Tibial nerve (tissue), 4 donors: ENCODE measurements around the gene GULP1. TPM values are rescaled to one million over a fixed set of nuclear protein-coding genes. Genes with fewer than 3 reads are reported as not detected.
"Not testable (repeated sequence)": the region's sequence is repeated elsewhere in the genome, so short reads cannot be mapped to it uniquely, and the experiment has no call there.

Experiments
- DNase-seq, 2 donors: peaks; one replicate each; pipeline ENCODE4 v3.0.0-alpha.2; 2019; ENCODE audit warnings: low spot score in 2 of 2
- H3K27ac ChIP-seq, 4 donors: fragments of 200-600 bp; sonication (generic) in 3 of 4; one replicate each; pipeline ENCODE4 v1.5.1; 2017 to 2019; ENCODE audit warnings: mild to moderate bottlenecking in 1 of 4
- H3K27me3 ChIP-seq, 2 donors: fragments of 200-600 bp; sonication (generic) in 1 of 2; one replicate each; pipeline versions ENCODE4 v1.5.1 to v1.6.0; 2017 to 2019
- H3K36me3 ChIP-seq, 3 donors: fragments of 200-600 bp; sonication (generic); one replicate each; pipeline ENCODE4 v1.5.1; 2018 to 2019
- H3K4me1 ChIP-seq, 4 donors: fragments of 200-600 bp; sonication (generic) in 3 of 4; one replicate each; pipeline ENCODE4 v1.5.1; 2017 to 2019
- H3K4me3 ChIP-seq, 4 donors: fragments of 200-600 bp; sonication (generic) in 3 of 4; one replicate each; pipeline ENCODE4 v1.5.1; 2017 to 2019; ENCODE audit warnings: mild to moderate bottlenecking in 1 of 4, moderate library complexity in 1 of 4
- H3K9me3 ChIP-seq, 4 donors: fragments of 200-600 bp; sonication (generic) in 3 of 4; one replicate each; pipeline ENCODE4 v1.5.1; 2017 to 2019
- EP300 ChIP-seq, 2 donors: sonication (generic); formaldehyde crosslinking; IDR thresholded peaks; one replicate each; pipeline ENCODE4 v1.6.1; 2017; ENCODE audit warnings: antibody characterized with exemption in 2 of 2, mild to moderate bottlenecking in 1 of 2
- POLR2A ChIP-seq, 2 donors: fragments of 450-650 bp; IDR thresholded peaks; one replicate each; pipeline ENCODE4 v1.6.1; 2017; ENCODE audit warnings: antibody characterized with exemption in 2 of 2, mild to moderate bottlenecking in 2 of 2, moderate library complexity in 2 of 2
- WGBS, 2 donors: methylation state at CpG; one replicate each; pipeline ENCODE4 v1.1.5; 2018; 5-methylcytosine and 5-hydroxymethylcytosine counted together
- total RNA-seq, 4 donors: library from RNA; depleted of rRNA; stranded (reverse); fragments of >200 nt; gene quantifications; one replicate each; pipeline ENCODE4 v1.1.0, GENCODE V29; 2016
- TF ChIP-seq, protein P1 (sequence below), 5 experiments: fragments of 200-600 bp in 3 of 5; fragments of 450-650 bp in 2 of 5; sonication (generic) in 3 of 5; IDR thresholded peaks; one replicate each; pipeline ENCODE4 v1.5.1; 2016 to 2019; ENCODE audit warnings: antibody characterized with exemption in 5 of 5, mild to moderate bottlenecking in 3 of 5, moderate library complexity in 2 of 5

GULP1 gene
- total RNA-seq, 4 donors from 2014 or later = 63.4 to 89.2 (median 78.1) TPM

DNA sequence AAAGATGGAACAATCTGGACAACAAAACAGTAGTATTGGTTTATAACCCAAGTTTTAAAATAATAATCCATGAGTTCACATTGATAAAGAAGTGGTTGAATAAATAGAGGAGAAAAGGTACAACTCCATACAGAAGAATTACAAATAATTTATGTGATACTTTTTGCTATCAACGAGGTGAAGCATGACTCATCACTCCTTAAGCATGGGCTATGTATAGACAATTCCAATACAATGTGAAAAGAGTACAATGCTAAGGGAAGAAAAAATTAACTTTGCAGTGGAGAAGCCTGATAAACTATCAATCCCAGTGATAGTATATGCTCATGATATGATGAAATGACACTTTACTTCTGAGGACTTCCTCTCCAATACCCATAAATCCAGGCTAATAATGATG lies 312.9 kb downstream of the GULP1 start:
- no peaks in the 10 kb centered on the region for H3K36me3 ChIP-seq
- DNase-seq = no peak
- H3K4me1 ChIP-seq = peaks cover 0 to 24% (median 7%) of the 10 kb centered on the region in 4 donors
- WGBS, 2 donors = 73 to 93% methylated on average over 1 of the region's 1 CpG
- H3K27ac ChIP-seq = no peak overlapping the region
- H3K4me3 ChIP-seq = no peak overlapping the region
- H3K27me3 ChIP-seq = no peaks in the 10 kb centered on the region
- TF ChIP-seq POLR2A (IDR thresholded peaks at IDR 0.05) = no peak
- TF ChIP-seq, protein P1, sequence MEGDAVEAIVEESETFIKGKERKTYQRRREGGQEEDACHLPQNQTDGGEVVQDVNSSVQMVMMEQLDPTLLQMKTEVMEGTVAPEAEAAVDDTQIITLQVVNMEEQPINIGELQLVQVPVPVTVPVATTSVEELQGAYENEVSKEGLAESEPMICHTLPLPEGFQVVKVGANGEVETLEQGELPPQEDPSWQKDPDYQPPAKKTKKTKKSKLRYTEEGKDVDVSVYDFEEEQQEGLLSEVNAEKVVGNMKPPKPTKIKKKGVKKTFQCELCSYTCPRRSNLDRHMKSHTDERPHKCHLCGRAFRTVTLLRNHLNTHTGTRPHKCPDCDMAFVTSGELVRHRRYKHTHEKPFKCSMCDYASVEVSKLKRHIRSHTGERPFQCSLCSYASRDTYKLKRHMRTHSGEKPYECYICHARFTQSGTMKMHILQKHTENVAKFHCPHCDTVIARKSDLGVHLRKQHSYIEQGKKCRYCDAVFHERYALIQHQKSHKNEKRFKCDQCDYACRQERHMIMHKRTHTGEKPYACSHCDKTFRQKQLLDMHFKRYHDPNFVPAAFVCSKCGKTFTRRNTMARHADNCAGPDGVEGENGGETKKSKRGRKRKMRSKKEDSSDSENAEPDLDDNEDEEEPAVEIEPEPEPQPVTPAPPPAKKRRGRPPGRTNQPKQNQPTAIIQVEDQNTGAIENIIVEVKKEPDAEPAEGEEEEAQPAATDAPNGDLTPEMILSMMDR (IDR thresholded peaks at IDR 0.05) = no peak
- no peak for TF ChIP-seq EP300 (IDR thresholded peaks at IDR 0.05)
- H3K9me3 ChIP-seq = peaks cover 0 to 4% (median 0%) of the 10 kb centered on the region in 4 donors

DNA sequence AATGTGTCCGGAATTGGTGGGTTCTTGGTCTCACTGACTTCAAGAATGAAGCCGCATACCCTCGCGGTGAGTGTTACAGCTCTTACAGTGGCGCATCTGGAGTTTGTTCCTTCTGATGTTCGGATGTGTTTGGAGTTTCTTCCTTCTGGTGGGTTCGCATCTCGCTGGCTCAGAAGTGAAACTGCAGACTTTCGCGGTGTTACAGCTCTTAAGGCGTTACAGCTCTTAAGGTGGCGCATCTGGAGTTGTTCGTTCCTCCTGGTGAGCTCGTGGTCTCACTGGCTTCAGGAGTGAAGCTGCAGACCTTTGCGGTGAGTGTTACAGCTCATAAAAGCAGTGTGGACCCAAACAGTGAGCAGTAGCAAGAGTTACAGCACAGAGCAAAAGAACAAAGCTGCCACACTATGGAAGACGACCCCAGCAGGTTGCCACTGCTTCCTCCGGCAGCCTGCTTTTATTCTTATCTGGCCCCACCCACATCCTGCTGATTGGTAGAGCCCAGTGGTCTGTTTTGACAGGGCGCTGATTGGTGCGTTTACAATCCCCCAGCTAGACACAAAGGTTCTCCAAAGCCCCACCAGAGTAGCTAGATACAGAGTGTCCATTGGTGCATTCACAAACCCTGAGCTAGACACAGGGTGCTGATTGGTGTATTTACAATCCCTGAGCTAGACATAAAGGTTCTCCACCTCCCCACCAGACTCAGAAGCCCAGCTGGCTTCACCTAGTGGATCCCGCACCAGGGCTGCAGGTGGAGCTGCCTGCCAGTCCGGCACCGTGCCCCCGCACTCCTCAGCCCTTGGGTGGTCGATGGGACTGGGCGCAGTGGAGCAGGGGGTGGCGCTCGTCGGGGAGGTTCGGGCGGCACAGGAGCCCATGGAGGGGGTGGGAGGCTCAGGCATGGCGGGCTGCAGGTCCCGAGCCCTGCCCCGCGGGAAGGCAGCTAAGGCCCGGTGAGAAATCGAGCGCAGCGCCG lies 314.2 kb downstream of the GULP1 start:
- WGBS, 2 donors = 93 to 98% methylated on average over 21 to 39 of the region's 39 CpGs
- H3K4me3 ChIP-seq, H3K27me3 ChIP-seq, DNase-seq, H3K27ac ChIP-seq, H3K36me3 ChIP-seq, H3K9me3 ChIP-seq: not testable (repeated sequence)
- H3K4me1 ChIP-seq = peaks cover 0 to 20% (median 0%) of the 10 kb centered on the region in 4 donors

DNA sequence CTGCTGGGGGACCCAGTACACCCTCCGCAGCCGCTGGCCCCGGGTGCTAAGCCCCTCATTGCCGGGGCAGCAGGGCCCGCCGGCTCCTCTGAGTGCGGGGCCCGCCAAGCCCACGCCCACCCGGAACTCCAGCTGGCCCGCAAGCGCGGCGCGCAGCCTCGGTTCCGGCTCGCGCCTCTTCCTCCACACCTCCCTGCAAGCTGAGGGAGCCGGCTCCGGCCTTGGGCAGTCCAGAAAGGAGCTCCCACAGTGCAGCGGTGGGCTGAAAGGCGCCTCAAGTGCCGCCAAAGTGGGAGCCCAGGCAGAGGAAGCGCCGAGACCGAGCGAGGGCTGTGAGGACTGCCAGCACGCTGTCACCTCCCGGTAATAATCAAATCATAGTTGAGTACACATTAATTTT lies 314.9 kb downstream of the GULP1 start:
- not testable (repeated sequence) for H3K27me3 ChIP-seq, H3K27ac ChIP-seq, H3K4me3 ChIP-seq, H3K9me3 ChIP-seq, H3K36me3 ChIP-seq, DNase-seq
- peaks cover 0 to 20% (median 0%) of the 10 kb centered on the region in 4 donors for H3K4me1 ChIP-seq
- WGBS, 2 donors = 97 to 99% methylated on average over 21 to 28 of the region's 30 CpGs

DNA sequence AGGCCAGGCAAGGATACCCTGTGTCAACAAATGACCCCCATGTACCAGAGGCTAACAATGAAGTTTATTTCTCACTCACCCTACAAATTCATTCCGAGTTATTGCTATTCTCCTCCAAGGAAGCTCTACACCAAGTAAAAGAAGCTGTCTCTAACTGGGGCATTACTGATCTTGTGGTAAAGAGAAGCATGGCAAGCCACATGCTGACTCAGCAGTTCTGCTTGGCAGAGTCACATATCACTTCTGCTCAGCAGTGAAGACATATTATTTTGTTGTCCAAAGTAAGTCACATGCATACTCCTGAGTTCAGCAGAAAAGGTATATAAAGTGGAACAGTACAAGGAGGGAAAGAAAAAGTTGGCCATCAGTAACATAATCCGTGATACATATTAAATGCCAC lies 315.8 kb downstream of the GULP1 start:
- Histone ChIP-seq H3K27me3 (no peaks in the 10 kb centered on the region), H3K4me1 (peaks cover 0 to 20% (median 0%) of the 10 kb centered on the region in 4 donors), H3K9me3 (peaks cover 0 to 11% (median 0%) of the 10 kb centered on the region in 4 donors), H3K27ac (no peak overlapping the region), H3K4me3 (no peak overlapping the region), H3K36me3 (no peaks in the 10 kb centered on the region)
- 36 to 43% methylated on average over 2 of the region's 2 CpGs for WGBS, 2 donors
- TF ChIP-seq POLR2A (IDR thresholded peaks at IDR 0.05) (no peak), EP300 (IDR thresholded peaks at IDR 0.05) (no peak)
- TF ChIP-seq, protein P1 (IDR thresholded peaks at IDR 0.05) = no peak
- no peak for DNase-seq

DNA sequence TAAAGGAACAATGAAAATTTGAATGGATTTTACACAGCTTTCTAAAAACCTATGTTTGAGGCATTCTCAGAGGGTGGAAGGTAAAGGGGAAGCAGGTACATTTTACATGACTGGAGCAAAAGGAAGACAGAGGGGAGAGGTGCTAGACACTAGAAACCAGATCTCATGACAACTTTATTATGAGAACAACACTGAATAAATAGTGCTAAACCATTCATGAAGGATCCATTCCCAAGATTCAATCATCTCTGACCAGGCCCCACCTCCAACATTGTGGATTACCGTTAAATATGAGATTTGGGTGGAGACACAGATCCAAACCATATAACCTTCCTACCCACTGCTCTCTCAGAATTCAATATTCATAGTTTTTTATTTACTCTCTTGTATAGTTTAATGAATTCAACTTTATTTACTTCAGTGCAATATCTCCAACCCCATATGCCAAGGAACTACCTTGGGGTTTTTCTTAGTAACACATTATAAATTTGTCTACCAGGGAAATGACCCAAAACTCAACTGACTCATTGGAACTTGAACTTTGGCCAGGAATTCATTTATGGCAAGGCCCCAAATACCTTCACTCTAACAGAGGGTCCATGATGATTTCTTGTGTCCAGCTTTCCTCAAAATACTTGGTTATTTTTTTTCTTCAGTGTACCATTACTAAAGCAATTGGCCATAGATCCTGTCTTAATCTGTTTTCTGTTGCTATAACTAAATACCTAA lies 317.8 kb downstream of the GULP1 start:
- TF ChIP-seq, protein P1 (IDR thresholded peaks at IDR 0.05) = no peak
- TF ChIP-seq EP300 (IDR thresholded peaks at IDR 0.05) = no peak
- TF ChIP-seq POLR2A (IDR thresholded peaks at IDR 0.05) = no peak
- Histone ChIP-seq H3K9me3 (peaks cover 0 to 11% (median 0%) of the 10 kb centered on the region in 4 donors), H3K4me1 (peaks cover 0 to 20% (median 0%) of the 10 kb centered on the region in 4 donors), H3K36me3 (no peaks in the 10 kb centered on the region), H3K27ac (no peak overlapping the region), H3K4me3 (no peak overlapping the region), H3K27me3 (no peaks in the 10 kb centered on the region)
- WGBS, 2 donors = 86 to 91% methylated on average over 1 of the region's 1 CpG
- no peak for DNase-seq

DNA sequence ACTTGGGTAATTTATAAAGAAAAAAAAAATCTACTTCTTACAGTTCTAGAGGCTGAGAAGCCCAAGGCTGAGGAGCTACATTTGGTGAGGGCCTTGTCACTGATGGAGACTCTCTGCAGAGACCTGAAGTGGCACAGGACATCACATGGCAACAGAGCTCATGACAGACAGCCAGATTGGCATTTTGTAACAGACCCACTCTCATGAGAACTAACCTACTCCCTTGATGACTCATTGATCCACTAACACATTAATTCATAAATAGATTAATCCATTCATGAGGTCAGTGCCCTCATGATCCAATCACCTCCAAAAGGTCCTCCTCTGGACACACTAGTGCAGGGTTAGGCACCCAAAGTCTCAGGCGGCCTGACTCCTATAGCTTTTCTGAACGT lies 318.4 kb downstream of the GULP1 start:
- H3K27ac ChIP-seq = no peak overlapping the region
- 66 to 78% methylated on average over 2 of the region's 2 CpGs for WGBS, 2 donors
- no peak for DNase-seq

More for the DNA sequence above, 318.4 kb downstream of the GULP1 start:
- TF ChIP-seq, protein P1 (IDR thresholded peaks at IDR 0.05) = no peak
- TF ChIP-seq EP300 (IDR thresholded peaks at IDR 0.05) (no peak), POLR2A (IDR thresholded peaks at IDR 0.05) (no peak)
- H3K4me3 ChIP-seq = no peak overlapping the region
- peaks cover 0 to 20% (median 0%) of the 10 kb centered on the region in 4 donors for H3K4me1 ChIP-seq
- no peaks in the 10 kb centered on the region for H3K27me3 ChIP-seq
- H3K9me3 ChIP-seq = peaks cover 0 to 11% (median 0%) of the 10 kb centered on the region in 4 donors
- H3K36me3 ChIP-seq = no peaks in the 10 kb centered on the region
